Astrocyte (in vitro differentiated cells and primary cell): ENCODE data around the gene RIPOR3.

Source experiments
- CTCF ChIP-seq: IDR thresholded peaks from 2 replicates; pipeline ENCODE4 v1.5.1; 2011; ENCODE audit warnings: low read depth, mild to moderate bottlenecking, inconsistent platforms, low read length, moderate library complexity; ENCODE audit not compliant: insufficient read depth
- EZH2 ChIP-seq: IDR thresholded peaks from 2 replicates; pipeline ENCODE4 v1.6.1; 2012; ENCODE audit warnings: mild to moderate bottlenecking, low read length, inconsistent platforms; ENCODE audit not compliant: insufficient read depth

GRCh38 chr20:50663095-50663821, 28.1 kb downstream of the RIPOR3 start:
- no peak for TF ChIP-seq CTCF
- TF ChIP-seq EZH2: no peak
